Activated CD4-positive, alpha-beta T cell treated with anti-CD3 and anti-CD28 coated beads for 4 hours (primary cell): ENCODE results near the gene COG3.
"Not testable (repeated sequence)": the region's sequence is repeated elsewhere in the genome, so short reads cannot be mapped to it uniquely, and the experiment has no call there.

Source experiments
- DNase-seq, 2 donors: peaks; one replicate each; pipeline ENCODE4 v3.0.0-alpha.2; 2020

COG3 gene

GRCh38 chr13:45464687-45465453 is at the start of gene COG3:
TSS of gene COG3 (plus strand) at chr13:45464939. CDS start at chr13:45465037, 98 bp downstream.
- peak; percentile 93 to 95 for DNase-seq

- DNase-seq, result no peak
These were observed 49.6 kb upstream of the COG3 start for GRCh38 chr13:45415112-45415511.

DNA sequence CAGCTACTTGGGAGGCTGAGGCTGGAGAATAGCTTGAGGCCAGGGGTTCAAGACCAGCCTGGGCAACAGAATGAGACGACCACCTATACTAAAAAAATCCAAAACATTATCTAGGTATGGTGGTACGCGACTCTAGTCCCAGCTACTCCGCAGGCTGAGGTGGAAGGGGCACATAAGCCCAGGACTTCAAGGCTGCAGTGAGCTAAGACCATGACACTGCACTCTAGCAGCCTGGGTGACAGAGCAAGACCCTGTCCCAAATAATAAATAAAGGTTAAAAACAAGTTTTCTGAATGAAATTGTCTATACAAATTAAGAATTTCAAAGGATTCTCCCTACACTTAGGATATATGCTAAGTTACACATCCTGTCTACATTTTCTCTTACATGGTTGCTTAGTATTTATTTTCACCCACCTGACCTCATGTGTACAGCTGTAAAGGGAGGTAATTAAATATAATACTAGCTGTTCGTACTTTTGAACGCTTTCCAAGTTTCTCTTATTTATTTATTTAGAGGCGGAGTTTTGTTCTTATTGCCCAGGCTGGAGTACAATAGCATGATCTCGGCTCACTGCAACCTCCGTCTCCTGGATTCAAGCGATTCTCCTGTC is 48.1 kb upstream of the COG3 start:
- DNase-seq, result no peak

GRCh38 chr13:45417790-45418534 is 46.8 kb upstream of the COG3 start, which contains the start of gene SLC25A30:
TSS of gene SLC25A30 (minus strand) at chr13:45418373. CDS start at chr13:45411425, 6,948 bp downstream.
- DNase-seq, result peak; percentile 91

DNA sequence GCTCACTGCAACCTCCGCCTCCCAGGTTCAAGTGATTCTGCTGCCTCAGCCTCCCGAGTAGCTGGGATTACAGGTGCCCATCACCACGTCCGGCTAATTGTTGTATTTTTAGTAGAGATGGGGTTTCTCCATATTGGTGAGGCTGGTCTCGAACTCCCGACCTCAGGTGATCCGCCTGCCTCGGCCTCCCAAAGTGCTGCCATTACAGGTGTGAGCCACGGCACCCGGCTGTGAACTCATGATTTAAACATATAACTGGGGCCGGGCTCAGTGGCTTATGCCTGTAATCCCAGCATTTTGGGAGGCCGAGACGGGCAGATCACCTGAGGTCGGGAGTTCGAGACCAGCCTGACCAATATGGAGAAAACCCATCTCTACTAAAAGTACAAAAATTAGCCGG is 45.4 kb upstream of the COG3 start:
- not testable (repeated sequence) for DNase-seq

GRCh38 chr13:45419945-45420344 is 44.8 kb upstream of the COG3 start:
- DNase-seq, result no peak

- DNase-seq, result no peak
These were observed 41.9 kb upstream of the COG3 start for GRCh38 chr13:45422731-45423292.

DNA sequence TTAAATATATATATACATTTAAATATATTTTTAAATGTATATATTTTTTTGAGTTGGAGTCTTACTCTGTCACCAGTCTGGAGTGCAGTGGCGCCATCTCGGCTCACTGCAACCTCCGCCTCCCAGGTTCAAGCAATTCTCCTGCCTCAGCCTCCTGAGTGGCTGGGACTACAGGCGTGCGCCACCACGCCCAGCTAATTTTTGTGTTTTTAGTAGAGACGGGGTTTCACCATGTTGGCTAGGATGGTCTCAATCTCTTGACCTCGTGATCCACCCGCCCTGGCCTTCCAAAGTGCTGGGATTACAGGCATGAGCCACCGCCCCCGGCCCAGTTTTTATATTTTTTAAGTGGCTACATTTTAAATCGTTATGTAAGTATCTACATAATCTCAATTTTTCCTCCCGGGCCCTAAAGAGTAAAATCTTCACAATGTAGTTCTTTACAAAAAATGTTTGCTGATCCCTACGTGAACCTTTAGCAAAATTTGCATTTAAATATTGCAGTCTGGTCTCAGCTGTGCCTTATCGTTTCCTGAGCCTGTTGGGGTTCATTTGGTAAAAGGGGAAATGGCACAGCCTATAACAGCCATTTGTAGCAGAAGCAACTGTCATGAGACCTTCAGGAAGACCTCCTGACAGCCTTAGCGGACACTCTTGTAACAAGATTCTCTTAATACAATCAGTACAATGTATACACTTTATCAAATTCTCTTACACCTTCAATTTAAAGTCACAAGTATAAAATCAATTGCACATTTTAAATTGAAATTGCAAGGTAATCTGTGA is 38.5 kb upstream of the COG3 start:
- not testable (repeated sequence) for DNase-seq

DNA sequence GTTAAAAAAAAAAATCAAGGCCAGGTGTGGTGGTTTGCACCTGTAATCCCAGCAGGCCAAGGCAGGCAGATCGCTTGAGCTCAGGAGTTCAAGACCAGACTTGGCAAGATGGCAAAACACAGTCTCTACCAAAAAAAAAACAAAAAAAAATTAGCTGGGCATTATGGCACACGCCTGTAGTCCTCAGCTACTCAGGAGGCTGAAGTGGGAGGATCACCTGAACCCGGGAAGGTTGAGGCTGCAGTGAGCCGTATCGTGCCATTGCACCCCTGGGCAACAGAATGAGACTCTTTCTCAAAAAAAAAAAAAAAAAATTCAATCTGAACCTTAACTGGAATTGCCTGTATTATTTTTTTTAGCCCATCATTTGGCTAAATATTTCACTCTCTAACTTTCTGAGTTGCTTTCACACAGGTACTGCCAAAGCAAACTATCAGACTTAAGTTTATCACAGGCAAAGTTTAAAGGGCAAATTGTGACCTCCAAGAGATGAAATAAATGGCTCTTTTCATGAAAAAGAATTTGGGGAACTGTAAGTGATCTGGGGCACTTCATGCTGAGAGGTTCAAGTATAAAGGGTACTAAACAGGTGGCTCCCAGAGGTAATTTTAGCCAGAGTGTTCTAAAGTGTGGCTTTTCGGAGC is 31.9 kb upstream of the COG3 start:
- DNase-seq, result no peak

- DNase-seq, result no peak
These were observed 31.4 kb upstream of the COG3 start for GRCh38 chr13:45433381-45433790.

- DNase-seq, result no peak
These were observed 30.0 kb upstream of the COG3 start for GRCh38 chr13:45434556-45435371.

- DNase-seq, result no peak
These were observed 28.4 kb upstream of the COG3 start for GRCh38 chr13:45436332-45436731.

DNA sequence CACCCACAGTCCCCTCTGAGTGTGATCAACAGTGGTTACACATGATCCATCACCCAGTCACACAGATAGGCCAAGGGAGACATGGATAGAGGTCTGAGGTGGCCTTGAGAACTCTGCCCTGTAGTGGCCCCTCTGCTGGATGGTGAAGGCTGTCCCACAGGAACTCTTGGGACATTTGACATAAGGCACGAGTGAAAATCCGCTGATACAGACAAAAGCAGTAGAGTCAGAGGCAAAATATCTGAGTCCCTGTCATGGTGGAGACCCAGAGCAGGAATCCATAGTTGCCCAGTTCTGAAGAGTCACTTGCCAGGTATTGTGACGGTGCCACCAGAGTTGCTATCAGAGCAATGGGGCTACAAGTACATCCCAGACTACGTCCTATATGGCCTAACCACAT is 27.8 kb upstream of the COG3 start:
- no peak for DNase-seq

DNA sequence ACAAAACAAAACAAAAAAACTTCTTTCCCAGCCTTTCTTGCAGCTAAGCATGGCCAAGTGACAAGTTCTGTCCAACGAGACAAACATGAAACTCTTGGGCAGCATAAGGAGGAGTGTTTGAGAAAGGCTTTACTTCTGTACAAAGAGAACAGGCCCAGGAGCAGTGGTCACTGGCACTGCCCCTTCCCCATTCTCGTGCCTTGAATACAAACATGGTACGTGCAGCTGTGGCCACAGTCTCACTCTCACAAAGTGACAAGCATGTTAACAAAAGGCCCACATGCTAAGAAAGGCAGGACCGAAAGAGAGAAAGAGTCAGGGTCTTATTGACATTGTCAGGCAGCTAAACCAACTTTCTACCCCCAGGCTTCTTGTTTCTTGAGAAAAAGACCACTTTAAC is 26.8 kb upstream of the COG3 start:
- DNase-seq, result no peak

DNA sequence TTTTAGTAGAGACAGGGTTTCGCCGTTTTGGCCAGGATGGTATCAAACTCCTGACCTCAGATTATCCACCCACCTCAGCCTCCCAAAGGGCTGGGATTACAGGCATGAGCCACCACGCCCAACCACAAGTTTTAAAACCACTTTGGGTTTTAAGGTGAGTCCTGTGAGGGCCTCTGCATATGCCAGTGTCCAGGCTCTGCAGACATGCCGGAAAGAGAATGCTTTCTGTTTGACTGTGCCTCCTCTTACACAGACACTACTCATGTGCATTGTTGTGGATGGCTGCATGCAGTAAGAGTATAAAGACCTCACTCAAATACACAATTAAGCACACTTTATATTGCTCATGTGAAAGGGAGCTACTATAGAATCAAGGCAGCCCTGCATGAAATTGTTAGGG is 25.7 kb upstream of the COG3 start:
- no peak for DNase-seq

- DNase-seq, result no peak
These were observed 24.8 kb upstream of the COG3 start for GRCh38 chr13:45439781-45440462.

DNA sequence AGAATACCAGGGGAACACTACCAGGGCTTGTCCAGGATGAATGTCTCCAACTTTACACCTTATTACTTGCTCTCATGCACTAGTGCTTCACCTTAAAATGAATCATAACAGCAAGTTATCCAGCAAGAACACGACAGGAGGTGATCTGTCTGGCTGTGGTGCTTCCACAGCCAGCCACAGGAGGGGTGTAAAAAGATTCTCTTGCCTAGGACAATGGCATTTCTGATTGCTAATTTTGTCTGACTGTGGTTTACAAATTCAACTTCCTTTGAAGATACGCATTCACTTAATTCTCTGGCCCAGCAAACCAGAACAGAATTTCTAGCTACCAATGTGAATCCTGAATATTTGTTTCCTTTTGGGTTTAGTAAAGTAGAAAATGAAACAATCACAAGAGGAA is 23.1 kb upstream of the COG3 start:
- no peak for DNase-seq

GRCh38 chr13:45445053-45445452 is 19.7 kb upstream of the COG3 start:
- DNase-seq, result no peak

DNA sequence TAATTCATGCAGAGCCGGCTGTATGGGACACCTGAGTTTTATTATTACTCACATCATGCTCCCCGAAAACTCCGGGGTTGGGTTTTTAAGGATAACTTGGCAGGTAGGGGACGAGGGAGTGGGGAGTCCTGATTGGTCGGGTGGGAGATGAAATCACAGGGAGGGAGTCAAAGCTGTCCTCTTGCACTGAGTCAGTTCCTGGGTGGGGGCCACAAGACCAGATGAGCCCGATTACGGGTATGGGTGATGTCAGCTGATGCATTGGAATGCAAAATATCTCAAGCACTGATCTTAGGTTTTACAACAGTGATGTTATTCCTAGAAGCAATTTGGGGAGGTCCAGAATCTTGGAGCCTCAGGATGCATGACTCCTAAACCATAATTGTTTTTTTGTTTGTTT is 18.6 kb upstream of the COG3 start:
- DNase-seq, result no peak

DNA sequence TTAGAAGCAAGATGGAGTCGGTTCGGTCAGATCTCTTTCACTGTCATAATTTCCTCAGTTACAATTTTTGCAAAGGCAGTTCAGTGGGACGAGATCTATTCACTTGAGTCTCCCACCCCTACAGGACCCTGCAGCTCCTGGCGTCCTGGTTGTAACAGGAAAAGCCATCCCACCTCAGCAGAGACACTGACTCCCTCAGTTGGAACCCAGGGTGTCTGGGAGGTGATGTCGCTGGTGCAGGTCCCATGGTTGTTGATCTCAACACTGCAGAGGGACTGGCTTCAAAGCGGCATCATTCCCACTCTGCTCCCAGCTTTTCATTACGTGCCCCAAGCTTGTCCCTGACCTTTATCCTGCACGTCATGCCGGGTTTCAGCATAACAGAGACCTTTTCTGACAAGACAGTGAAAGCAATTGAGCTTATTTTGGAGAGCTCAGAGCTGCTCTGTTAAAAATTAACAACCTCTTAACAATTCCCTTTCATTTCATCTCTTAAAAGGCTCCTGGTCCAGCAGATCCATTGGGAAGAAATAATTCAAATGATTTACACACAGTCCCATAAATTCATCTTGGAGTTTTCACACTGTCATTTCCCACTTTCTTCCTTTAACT is 17.6 kb upstream of the COG3 start:
- DNase-seq, result no peak
